Natural killer cell (primary cell): ENCODE measurements around the gene NRXN3. TPM values are rescaled to one million over a fixed set of nuclear protein-coding genes. Genes with fewer than 3 reads are reported as not detected.

Source experiments
- ATAC-seq, 3 donors: fragments of 150-1000 bp in 2 of 3; fragments of 200-7000 bp in 1 of 3; cut with Tn5 transposase; 1 replicate in 1 of 3; 2 replicates in 2 of 3; pipeline ENCODE4 v1.10.0; 2021; ENCODE audit warnings: mild to moderate bottlenecking in 2 of 3, moderate library complexity in 2 of 3
- DNase-seq, 2 donors: peaks; one replicate each; pipeline versions ENCODE4 v3.0.0 to v3.0.0-alpha.2; 2013 to 2021; ENCODE audit warnings: mixed read lengths in 1 of 2
- H3K27ac ChIP-seq: one replicate; pipeline ENCODE4 v1.5.1; 2013; ENCODE audit warnings: mild to moderate bottlenecking, low read length
- H3K27me3 ChIP-seq: one replicate; pipeline ENCODE4 v1.6.1; 2013; ENCODE audit warnings: low read length; ENCODE audit not compliant: control insufficient read depth, insufficient read depth
- H3K36me3 ChIP-seq: one replicate; pipeline ENCODE4 v1.6.1; 2013; ENCODE audit warnings: low read length; ENCODE audit not compliant: control insufficient read depth, insufficient read depth
- H3K4me1 ChIP-seq: one replicate; pipeline ENCODE4 v1.6.1; 2013; ENCODE audit warnings: low read length; ENCODE audit not compliant: control insufficient read depth, insufficient read depth
- H3K4me3 ChIP-seq: one replicate; pipeline ENCODE4 v1.5.1; 2013; ENCODE audit warnings: low read length
- H3K9me3 ChIP-seq: one replicate; pipeline ENCODE4 v1.6.1; 2013; ENCODE audit warnings: low read length; ENCODE audit not compliant: control insufficient read depth, insufficient read depth
- H3K27ac Mint-ChIP-seq, 2 donors: one replicate each; pipeline ENCODE4 v1.8.0; 2022; ENCODE audit warnings: mild to moderate bottlenecking in 2 of 2, mixed read lengths in 2 of 2, moderate library complexity in 1 of 2
- H3K27me3 Mint-ChIP-seq, 2 donors: one replicate each; pipeline ENCODE4 v1.8.0; 2022; ENCODE audit warnings: low read depth in 2 of 2, mixed read lengths in 2 of 2
- H3K36me3 Mint-ChIP-seq: one replicate; pipeline ENCODE4 v1.8.0; 2022; ENCODE audit warnings: mixed read lengths
- H3K4me1 Mint-ChIP-seq, 2 donors: one replicate each; pipeline ENCODE4 v1.8.0; 2022; ENCODE audit warnings: mixed read lengths in 2 of 2
- H3K4me3 Mint-ChIP-seq: one replicate; pipeline ENCODE4 v1.8.0; 2022; ENCODE audit warnings: mild to moderate bottlenecking, moderate library complexity, mixed read lengths
- H3K9me3 Mint-ChIP-seq, 2 donors: one replicate each; pipeline ENCODE4 v1.8.0; 2022; ENCODE audit warnings: mixed read lengths in 2 of 2
- WGBS: methylation state at CpG from one replicate; pipeline ENCODE4 v1.1.7; 2013; ENCODE audit warnings: missing lambda C conversion rate; ENCODE audit not compliant: insufficient coverage; 5-methylcytosine and 5-hydroxymethylcytosine counted together
- intact Hi-C: fragments of 100-400 bp; cut with micrococcal nuclease; formaldehyde crosslinking; loops from one replicate; pipeline ENCODE4 v1.14.2; 2022
- total RNA-seq, 4 donors: library from RNA; stranded (reverse); fragments of 120-200 nt in 1 of 4; gene quantifications; one replicate each; pipeline versions ENCODE4 v1.2.3 to v1.2.4, GENCODE V29; 2013 to 2022
- TF ChIP-seq, protein P1 (sequence below): fragments of 200-600 bp; IDR thresholded peaks from one replicate; pipeline ENCODE4 v1.8.0; 2022; ENCODE audit warnings: antibody characterized with exemption

NRXN3 gene
- total RNA-seq, 3 donors from 2014 or later (not counting 1 experiment from before 2014, with no cell fraction given): not detected

DNA sequence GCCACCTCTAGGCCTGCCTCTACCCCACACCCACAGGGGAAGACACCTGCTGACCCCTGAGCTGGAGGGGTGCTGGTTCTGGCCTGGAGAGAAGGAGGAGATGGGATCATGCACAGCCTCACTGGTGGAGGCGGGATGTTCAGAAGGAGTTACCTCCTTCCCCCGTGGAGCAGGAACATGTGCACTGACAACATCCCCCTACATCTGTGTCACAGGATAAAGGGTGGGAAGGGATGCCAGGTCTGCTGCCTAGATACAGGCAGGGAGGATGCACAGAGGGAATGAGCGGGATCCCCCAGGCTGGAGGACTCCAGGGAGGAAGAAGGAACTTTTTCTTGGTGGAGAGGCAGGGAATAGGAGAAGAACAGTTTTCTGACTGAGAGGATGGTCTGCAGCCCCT lies 8.8 kb downstream of the NRXN3 start:
- Mint-ChIP-seq H3K36me3 (no peaks in the 10 kb centered on the region), H3K27me3 (peaks cover 9% of the 10 kb centered on the region in 2 donors), H3K4me1 (no peaks in the 10 kb centered on the region), H3K27ac (no peak overlapping the region), H3K9me3 (no peaks in the 10 kb centered on the region), H3K4me3 (no peak overlapping the region)
- Histone ChIP-seq H3K27ac (no peak overlapping the region), H3K4me3 (no peak overlapping the region), H3K9me3 (no peaks in the 10 kb centered on the region), H3K27me3 (no peaks in the 10 kb centered on the region), H3K36me3 (no peaks in the 10 kb centered on the region), H3K4me1 (no peaks in the 10 kb centered on the region)
- intact Hi-C loops: no loop called here
- TF ChIP-seq, protein P1, sequence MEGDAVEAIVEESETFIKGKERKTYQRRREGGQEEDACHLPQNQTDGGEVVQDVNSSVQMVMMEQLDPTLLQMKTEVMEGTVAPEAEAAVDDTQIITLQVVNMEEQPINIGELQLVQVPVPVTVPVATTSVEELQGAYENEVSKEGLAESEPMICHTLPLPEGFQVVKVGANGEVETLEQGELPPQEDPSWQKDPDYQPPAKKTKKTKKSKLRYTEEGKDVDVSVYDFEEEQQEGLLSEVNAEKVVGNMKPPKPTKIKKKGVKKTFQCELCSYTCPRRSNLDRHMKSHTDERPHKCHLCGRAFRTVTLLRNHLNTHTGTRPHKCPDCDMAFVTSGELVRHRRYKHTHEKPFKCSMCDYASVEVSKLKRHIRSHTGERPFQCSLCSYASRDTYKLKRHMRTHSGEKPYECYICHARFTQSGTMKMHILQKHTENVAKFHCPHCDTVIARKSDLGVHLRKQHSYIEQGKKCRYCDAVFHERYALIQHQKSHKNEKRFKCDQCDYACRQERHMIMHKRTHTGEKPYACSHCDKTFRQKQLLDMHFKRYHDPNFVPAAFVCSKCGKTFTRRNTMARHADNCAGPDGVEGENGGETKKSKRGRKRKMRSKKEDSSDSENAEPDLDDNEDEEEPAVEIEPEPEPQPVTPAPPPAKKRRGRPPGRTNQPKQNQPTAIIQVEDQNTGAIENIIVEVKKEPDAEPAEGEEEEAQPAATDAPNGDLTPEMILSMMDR: no peak
- ATAC-seq (no peak), DNase-seq (no peak)
- WGBS: 83% methylated on average over 1 of the region's 3 CpGs

- H3K36me3 ChIP-seq: no peaks in the 10 kb centered on the region
- no peak overlapping the region for H3K27ac ChIP-seq
- intact Hi-C loops: no loop called here
- no peak overlapping the region for H3K27ac Mint-ChIP-seq
- no peak overlapping the region for H3K4me3 Mint-ChIP-seq
- no peaks in the 10 kb centered on the region for H3K4me1 Mint-ChIP-seq
- DNase-seq: no peak
- H3K4me1 ChIP-seq: no peaks in the 10 kb centered on the region
- TF ChIP-seq, protein P1: no peak
- H3K36me3 Mint-ChIP-seq: no peaks in the 10 kb centered on the region
- H3K27me3 Mint-ChIP-seq: peaks cover 11 to 28% of the 10 kb centered on the region in 2 donors
- ATAC-seq: no peak
- H3K4me3 ChIP-seq: no peak overlapping the region
- whole genome bisulfite sequencing: 75% methylated on average over 3 of the region's 3 CpGs
- no peaks in the 10 kb centered on the region for H3K27me3 ChIP-seq
- no peaks in the 10 kb centered on the region for H3K9me3 ChIP-seq
- no peaks in the 10 kb centered on the region for H3K9me3 Mint-ChIP-seq
Observed at GRCh38 chr14:78181270-78181669, 11.1 kb downstream of the NRXN3 start.

- TF ChIP-seq, protein P1: no peak
Observed at GRCh38 chr14:78182722-78183121, 12.5 kb downstream of the NRXN3 start.

DNA sequence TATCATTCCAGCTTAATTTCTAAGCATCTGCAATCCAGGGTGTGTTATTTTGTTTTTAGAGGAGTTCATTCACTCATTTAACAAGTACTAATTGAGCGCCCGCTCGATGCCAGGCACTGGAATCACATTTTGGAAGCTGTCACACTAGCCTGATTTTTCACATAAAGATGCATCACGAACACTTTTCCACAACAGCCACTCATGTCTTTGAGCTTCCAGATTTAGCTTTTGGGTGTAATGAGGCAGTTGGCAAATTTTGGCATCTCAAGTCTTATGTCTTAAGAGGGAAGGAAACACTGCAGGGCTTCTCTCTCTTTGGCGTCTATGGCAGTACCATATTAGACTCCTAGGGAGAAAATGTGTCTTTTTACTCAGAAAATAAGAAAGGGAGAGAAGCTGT lies 14.0 kb downstream of the NRXN3 start:
- ATAC-seq (no peak), DNase-seq (no peak)
- H3K27me3 Mint-ChIP-seq: peaks cover 14 to 40% of the 10 kb centered on the region in 2 donors
- no peaks in the 10 kb centered on the region for H3K4me1 ChIP-seq
- intact Hi-C loops: no loop called here
- no peaks in the 10 kb centered on the region for H3K9me3 Mint-ChIP-seq
- TF ChIP-seq, protein P1: no peak
- H3K9me3 ChIP-seq: no peaks in the 10 kb centered on the region
- H3K36me3 Mint-ChIP-seq: no peaks in the 10 kb centered on the region
- H3K36me3 ChIP-seq: no peaks in the 10 kb centered on the region
- no peak overlapping the region for H3K4me3 Mint-ChIP-seq
- H3K4me1 Mint-ChIP-seq: no peaks in the 10 kb centered on the region
- H3K27me3 ChIP-seq: no peaks in the 10 kb centered on the region
- no peak overlapping the region for H3K27ac Mint-ChIP-seq
- no peak overlapping the region for H3K27ac ChIP-seq
- no CpG with 5 or more reads among the region's 5 CpGs for WGBS
- no peak overlapping the region for H3K4me3 ChIP-seq

More at GRCh38 chr14:78182722-78183121, 12.5 kb downstream of the NRXN3 start:
- no peak overlapping the region for H3K4me3 ChIP-seq
- H3K4me3 Mint-ChIP-seq: no peak overlapping the region
- H3K27me3 ChIP-seq: no peaks in the 10 kb centered on the region
- intact Hi-C loops: no loop called here
- no peak overlapping the region for H3K27ac Mint-ChIP-seq
- peaks cover 11 to 43% of the 10 kb centered on the region in 2 donors for H3K27me3 Mint-ChIP-seq
- H3K9me3 Mint-ChIP-seq: no peaks in the 10 kb centered on the region
- ATAC-seq (no peak), DNase-seq (no peak)
- no peak overlapping the region for H3K27ac ChIP-seq
- no peaks in the 10 kb centered on the region for H3K4me1 Mint-ChIP-seq
- no peaks in the 10 kb centered on the region for H3K4me1 ChIP-seq
- no peaks in the 10 kb centered on the region for H3K36me3 ChIP-seq
- no peaks in the 10 kb centered on the region for H3K9me3 ChIP-seq
- 90% methylated on average over 6 of the region's 7 CpGs for WGBS
- no peaks in the 10 kb centered on the region for H3K36me3 Mint-ChIP-seq
